Vagina (tissue), 2 donors: ENCODE results near the gene ITPK1.

ENCODE experiments used
- POLR2A ChIP-seq, 2 donors: fragments of 450-650 bp; IDR thresholded peaks; one replicate each; pipeline ENCODE4 v1.6.1; 2017; ENCODE audit warnings: antibody characterized with exemption in 2 of 2, mild to moderate bottlenecking in 2 of 2, moderate library complexity in 2 of 2
- POLR2AphosphoS5 ChIP-seq, 2 donors: sonication (generic); formaldehyde crosslinking; IDR thresholded peaks; one replicate each; pipeline ENCODE4 v1.9.0; 2017; ENCODE audit warnings: antibody characterized with exemption in 2 of 2, mild to moderate bottlenecking in 2 of 2, low read depth in 1 of 2; ENCODE audit not compliant: insufficient read depth in 1 of 2
- TF ChIP-seq, protein P1 (sequence below), 3 experiments: fragments of 450-650 bp in 2 of 3; fragments of 200-600 bp in 1 of 3; sonication (generic) in 1 of 3; IDR thresholded peaks; one replicate each; pipeline ENCODE4 v1.5.1; 2017 to 2019; ENCODE audit warnings: antibody characterized with exemption in 3 of 3, mild to moderate bottlenecking in 2 of 3, moderate library complexity in 2 of 3

GRCh38 chr14:93060841-93061240 is 54.9 kb downstream of the ITPK1 start:
- TF ChIP-seq POLR2A (IDR thresholded peaks at IDR 0.05), result no peak
- TF ChIP-seq, protein P1, sequence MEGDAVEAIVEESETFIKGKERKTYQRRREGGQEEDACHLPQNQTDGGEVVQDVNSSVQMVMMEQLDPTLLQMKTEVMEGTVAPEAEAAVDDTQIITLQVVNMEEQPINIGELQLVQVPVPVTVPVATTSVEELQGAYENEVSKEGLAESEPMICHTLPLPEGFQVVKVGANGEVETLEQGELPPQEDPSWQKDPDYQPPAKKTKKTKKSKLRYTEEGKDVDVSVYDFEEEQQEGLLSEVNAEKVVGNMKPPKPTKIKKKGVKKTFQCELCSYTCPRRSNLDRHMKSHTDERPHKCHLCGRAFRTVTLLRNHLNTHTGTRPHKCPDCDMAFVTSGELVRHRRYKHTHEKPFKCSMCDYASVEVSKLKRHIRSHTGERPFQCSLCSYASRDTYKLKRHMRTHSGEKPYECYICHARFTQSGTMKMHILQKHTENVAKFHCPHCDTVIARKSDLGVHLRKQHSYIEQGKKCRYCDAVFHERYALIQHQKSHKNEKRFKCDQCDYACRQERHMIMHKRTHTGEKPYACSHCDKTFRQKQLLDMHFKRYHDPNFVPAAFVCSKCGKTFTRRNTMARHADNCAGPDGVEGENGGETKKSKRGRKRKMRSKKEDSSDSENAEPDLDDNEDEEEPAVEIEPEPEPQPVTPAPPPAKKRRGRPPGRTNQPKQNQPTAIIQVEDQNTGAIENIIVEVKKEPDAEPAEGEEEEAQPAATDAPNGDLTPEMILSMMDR (IDR thresholded peaks at IDR 0.05), result no peak
- TF ChIP-seq POLR2AphosphoS5 (IDR thresholded peaks at IDR 0.05; ENCODE audit: insufficient read depth in 1 of 2, low read depth in 1 of 2), result no peak
